ENCODE measurements around the gene AKR1C2. TPM values are rescaled to one million over a fixed set of nuclear protein-coding genes. Genes with fewer than 3 reads are reported as not detected.
"Not testable (repeated sequence)": the region's sequence is repeated elsewhere in the genome, so short reads cannot be mapped to it uniquely, and the experiment has no call there.

The AKR1C2 gene
- total and polyA plus RNA-seq, 2 experiments from 2014 or later = 51.0 to 51.7 TPM

DNA sequence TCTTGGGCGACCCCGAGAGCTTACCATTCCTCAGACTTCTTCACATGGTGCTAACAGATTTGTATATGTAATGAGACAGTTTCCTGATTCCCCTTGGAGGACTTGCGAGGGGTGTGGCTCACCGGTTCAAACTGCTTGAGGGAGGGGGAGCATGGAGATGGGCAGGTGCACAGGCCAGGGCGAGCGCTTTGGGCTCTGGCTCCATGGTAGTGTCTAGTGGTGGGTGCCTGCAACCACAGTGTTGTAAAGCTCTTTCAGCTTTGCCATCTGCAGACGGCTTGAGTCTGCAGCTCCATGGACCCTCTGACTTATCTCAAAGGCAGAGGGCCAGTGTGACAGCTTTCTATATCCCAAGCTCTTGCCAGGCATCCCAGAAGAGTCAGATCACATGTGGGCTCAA, 47.6 kb downstream of the AKR1C2 start:
- not testable (repeated sequence) for H3K4me1 ChIP-seq (ENCODE audit: insufficient read depth); H3K9me2 ChIP-seq (replicated peaks; ENCODE audit: insufficient read depth); H3K4me3 ChIP-seq; H3K36me3 ChIP-seq (replicated peaks; ENCODE audit: insufficient read depth, low read depth); DNase-seq (ENCODE audit: low spot score); H4K20me1 ChIP-seq (ENCODE audit: insufficient read depth, poor library complexity, severe bottlenecking); H3K9me3 ChIP-seq (ENCODE audit: low read depth); H3K4me2 ChIP-seq; H3K27ac ChIP-seq; H3K27me3 ChIP-seq; H2AFZ ChIP-seq; H3K79me2 ChIP-seq
- WGBS (ENCODE audit: low lambda C conversion rate, missing lambda C conversion rate) = 77% methylated on average over 6 of the region's 7 CpGs

DNA sequence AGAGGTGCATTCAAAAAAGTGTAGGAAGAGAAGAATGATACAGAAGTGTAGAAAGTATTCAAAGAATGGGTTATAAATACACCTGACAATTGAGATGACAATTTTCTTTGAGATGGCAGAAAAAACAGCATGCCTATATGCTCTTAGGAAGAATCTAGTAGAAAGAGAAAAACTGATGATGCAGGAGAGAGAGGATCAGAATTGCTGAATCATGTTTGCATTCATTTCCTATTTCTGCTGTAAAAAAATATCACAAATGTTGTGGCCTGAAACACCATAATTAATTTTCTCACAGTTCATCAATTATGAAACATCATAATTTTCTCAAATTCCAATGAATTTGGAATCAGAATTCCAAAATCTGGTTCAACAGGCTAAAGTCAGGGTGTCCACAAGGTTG, 50.3 kb downstream of the AKR1C2 start:
- no peak for TF ChIP-seq EZH2phosphoT487 (IDR thresholded peaks at IDR 0.05; ENCODE audit: low read depth, severe bottlenecking, unreplicated experiment)
- TF ChIP-seq, protein P1, sequence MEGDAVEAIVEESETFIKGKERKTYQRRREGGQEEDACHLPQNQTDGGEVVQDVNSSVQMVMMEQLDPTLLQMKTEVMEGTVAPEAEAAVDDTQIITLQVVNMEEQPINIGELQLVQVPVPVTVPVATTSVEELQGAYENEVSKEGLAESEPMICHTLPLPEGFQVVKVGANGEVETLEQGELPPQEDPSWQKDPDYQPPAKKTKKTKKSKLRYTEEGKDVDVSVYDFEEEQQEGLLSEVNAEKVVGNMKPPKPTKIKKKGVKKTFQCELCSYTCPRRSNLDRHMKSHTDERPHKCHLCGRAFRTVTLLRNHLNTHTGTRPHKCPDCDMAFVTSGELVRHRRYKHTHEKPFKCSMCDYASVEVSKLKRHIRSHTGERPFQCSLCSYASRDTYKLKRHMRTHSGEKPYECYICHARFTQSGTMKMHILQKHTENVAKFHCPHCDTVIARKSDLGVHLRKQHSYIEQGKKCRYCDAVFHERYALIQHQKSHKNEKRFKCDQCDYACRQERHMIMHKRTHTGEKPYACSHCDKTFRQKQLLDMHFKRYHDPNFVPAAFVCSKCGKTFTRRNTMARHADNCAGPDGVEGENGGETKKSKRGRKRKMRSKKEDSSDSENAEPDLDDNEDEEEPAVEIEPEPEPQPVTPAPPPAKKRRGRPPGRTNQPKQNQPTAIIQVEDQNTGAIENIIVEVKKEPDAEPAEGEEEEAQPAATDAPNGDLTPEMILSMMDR (IDR thresholded peaks at IDR 0.05; ENCODE audit: poor library complexity) = no peak
- no peak for TF ChIP-seq EZH2 (IDR thresholded peaks at IDR 0.05; ENCODE audit: borderline replicate concordance)

DNA sequence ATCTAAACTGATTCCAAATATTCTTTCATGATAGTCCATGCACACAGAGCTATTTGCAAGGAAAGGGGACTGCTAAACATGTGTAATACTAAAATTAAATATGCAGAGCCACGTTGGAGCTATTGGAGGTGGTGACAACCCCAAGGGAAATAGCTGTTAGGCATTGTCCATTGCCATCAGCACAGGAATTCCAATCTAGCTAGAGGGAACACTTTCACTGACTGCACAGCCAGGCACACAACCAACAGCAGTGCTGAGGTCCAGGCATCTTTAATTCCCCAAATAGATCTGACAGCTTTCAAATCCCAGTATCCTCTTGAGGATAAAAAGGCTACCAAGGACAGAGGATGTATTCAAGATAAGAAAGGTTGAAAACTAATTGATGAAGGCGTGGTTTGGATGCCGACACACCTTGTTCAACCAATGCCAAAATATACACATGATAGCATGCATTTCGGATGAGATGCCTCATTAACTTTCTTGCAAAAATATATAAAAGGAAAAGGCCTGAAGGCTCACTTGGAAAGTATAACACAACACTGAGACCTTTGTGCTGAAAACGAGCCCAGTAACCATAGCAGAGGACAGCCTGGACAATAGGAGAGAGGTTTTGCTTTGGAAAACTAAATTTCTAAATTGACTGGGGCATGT, 52.0 kb downstream of the AKR1C2 start:
- H3K9me2 ChIP-seq (replicated peaks; ENCODE audit: insufficient read depth); H3K27me3 ChIP-seq; H3K4me3 ChIP-seq; H3K36me3 ChIP-seq (replicated peaks; ENCODE audit: insufficient read depth, low read depth); H2AFZ ChIP-seq; H3K4me2 ChIP-seq; DNase-seq (ENCODE audit: low spot score); H3K27ac ChIP-seq; H4K20me1 ChIP-seq (ENCODE audit: insufficient read depth, poor library complexity, severe bottlenecking); H3K79me2 ChIP-seq; H3K9me3 ChIP-seq (ENCODE audit: low read depth): not testable (repeated sequence)
- H3K4me1 ChIP-seq (ENCODE audit: insufficient read depth) = peaks cover 28% of the 10 kb centered on the region
- 89% methylated on average over 5 of the region's 5 CpGs for WGBS (ENCODE audit: low lambda C conversion rate, missing lambda C conversion rate)

More for the DNA sequence above, 50.3 kb downstream of the AKR1C2 start:
- DNase-seq (ENCODE audit: low spot score) = no peak
- H2AFZ ChIP-seq = no peak overlapping the region
- H3K9me2 ChIP-seq (replicated peaks; ENCODE audit: insufficient read depth) = no peaks in the 10 kb centered on the region
- H4K20me1 ChIP-seq (ENCODE audit: insufficient read depth, poor library complexity, severe bottlenecking) = no peaks in the 10 kb centered on the region
- no peaks in the 10 kb centered on the region for H3K79me2 ChIP-seq
- H3K4me1 ChIP-seq (ENCODE audit: insufficient read depth) = peaks cover 13% of the 10 kb centered on the region
- H3K4me2 ChIP-seq = no peak overlapping the region
- H3K27ac ChIP-seq = no peak overlapping the region
- H3K4me3 ChIP-seq = no peak overlapping the region
- no peaks in the 10 kb centered on the region for H3K36me3 ChIP-seq (replicated peaks; ENCODE audit: insufficient read depth, low read depth)
- H3K27me3 ChIP-seq = no peaks in the 10 kb centered on the region
- H3K9me3 ChIP-seq (ENCODE audit: low read depth) = no peaks in the 10 kb centered on the region

DNA sequence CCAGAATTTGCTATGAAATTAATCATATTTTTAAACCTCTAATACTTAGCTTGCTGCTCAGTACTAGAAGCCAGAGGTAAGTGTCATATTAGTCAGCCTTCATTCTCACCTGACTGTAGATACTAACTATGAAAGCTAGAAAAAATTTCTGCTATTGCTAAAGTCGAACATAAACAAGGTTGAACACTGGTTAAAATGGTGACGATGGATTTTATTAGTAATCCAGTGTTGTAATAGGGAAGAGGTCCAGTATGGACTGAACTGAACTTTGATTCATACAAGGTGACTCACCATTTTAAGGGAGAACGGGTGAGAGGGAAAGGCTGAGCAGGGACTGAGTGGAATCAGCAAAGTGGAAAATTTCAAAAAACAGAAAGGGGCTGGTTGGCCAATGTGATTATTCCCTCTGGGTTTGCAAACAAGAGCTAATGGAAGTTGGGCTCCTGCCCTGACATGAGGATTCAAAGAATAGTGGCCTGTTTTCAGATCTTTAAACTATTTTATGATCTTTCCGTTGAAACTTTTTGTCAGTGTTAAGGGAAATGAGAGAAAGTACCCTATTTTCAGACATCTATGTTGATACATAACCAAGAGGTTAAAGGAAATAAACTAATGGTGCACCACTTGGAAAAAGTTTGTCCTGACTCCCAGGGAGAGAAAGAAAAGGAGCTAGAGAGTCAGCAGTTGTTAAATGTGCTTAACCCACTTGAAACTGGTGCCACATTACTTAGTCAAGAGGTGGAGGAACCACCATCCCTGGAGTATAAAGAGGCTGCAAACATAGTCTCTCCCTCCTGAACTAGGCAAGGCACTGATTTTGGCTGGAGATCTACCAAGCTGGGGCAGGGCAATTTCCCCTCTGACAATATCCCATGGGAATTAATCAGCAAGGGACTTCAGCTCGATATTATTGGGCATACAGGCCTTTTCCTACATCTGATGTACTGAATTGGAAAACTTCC, 55.7 kb downstream of the AKR1C2 start:
- WGBS (ENCODE audit: low lambda C conversion rate, missing lambda C conversion rate) = 43% methylated on average over 5 of the region's 5 CpGs
- Histone ChIP-seq H3K4me2 (peak overlapping the region; percentile 7), H3K27ac (peak overlapping the region; percentile 87), H3K4me1 (ENCODE audit: insufficient read depth) (peaks cover 42% of the 10 kb centered on the region), H2AFZ (no peak overlapping the region), H3K9me2 (replicated peaks; ENCODE audit: insufficient read depth) (no peaks in the 10 kb centered on the region), H4K20me1 (ENCODE audit: insufficient read depth, poor library complexity, severe bottlenecking) (no peaks in the 10 kb centered on the region), H3K9me3 (ENCODE audit: low read depth) (no peaks in the 10 kb centered on the region), H3K4me3 (no peak overlapping the region), H3K27me3 (no peaks in the 10 kb centered on the region), H3K79me2 (no peaks in the 10 kb centered on the region), H3K36me3 (replicated peaks; ENCODE audit: insufficient read depth, low read depth) (no peaks in the 10 kb centered on the region)
- TF ChIP-seq EZH2phosphoT487 (IDR thresholded peaks at IDR 0.05; ENCODE audit: low read depth, severe bottlenecking, unreplicated experiment) (no peak), EZH2 (IDR thresholded peaks at IDR 0.05; ENCODE audit: borderline replicate concordance) (no peak)
- TF ChIP-seq, protein P1 (IDR thresholded peaks at IDR 0.05; ENCODE audit: poor library complexity) = no peak
- peak; percentile 78 for DNase-seq (ENCODE audit: low spot score)
